Measurements from ENCODE around the gene FHL1.

DNA sequence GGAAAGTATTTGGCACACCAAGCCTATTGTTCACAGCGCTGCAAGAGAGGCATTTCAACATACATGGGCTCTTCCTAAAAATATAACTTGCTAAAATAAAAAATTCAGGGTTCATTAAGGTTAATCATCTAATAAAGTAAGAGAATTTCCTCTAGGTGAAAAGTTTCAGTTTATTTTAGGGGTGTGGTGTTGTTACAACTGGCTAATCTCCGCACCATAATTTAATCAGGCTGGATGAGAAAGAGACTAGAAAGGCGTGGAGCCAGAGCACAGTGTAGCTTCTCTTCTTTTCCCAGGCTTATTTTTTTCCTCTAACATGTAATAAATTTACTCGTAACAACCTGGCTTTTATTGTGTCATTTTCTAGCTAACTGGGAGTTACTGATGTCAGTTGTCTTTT is 47.9 kb downstream of the FHL1 start:
- TF ChIP-seq, protein P1, sequence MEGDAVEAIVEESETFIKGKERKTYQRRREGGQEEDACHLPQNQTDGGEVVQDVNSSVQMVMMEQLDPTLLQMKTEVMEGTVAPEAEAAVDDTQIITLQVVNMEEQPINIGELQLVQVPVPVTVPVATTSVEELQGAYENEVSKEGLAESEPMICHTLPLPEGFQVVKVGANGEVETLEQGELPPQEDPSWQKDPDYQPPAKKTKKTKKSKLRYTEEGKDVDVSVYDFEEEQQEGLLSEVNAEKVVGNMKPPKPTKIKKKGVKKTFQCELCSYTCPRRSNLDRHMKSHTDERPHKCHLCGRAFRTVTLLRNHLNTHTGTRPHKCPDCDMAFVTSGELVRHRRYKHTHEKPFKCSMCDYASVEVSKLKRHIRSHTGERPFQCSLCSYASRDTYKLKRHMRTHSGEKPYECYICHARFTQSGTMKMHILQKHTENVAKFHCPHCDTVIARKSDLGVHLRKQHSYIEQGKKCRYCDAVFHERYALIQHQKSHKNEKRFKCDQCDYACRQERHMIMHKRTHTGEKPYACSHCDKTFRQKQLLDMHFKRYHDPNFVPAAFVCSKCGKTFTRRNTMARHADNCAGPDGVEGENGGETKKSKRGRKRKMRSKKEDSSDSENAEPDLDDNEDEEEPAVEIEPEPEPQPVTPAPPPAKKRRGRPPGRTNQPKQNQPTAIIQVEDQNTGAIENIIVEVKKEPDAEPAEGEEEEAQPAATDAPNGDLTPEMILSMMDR (conservative IDR thresholded peaks at IDR 0.05; ENCODE audit: low read depth, low read length): no peak
- no peak for TF ChIP-seq SMC3 (IDR thresholded peaks at IDR 0.05; ENCODE audit: low read depth, low read length)
- no peak for TF ChIP-seq MXI1 (IDR thresholded peaks at IDR 0.05; ENCODE audit: borderline replicate concordance, low read depth, low read length)
- no peak for TF ChIP-seq POLR2A (IDR thresholded peaks at IDR 0.05; ENCODE audit: low read depth, low read length)
